ENCODE measurements around the gene TTBK1.

DNA sequence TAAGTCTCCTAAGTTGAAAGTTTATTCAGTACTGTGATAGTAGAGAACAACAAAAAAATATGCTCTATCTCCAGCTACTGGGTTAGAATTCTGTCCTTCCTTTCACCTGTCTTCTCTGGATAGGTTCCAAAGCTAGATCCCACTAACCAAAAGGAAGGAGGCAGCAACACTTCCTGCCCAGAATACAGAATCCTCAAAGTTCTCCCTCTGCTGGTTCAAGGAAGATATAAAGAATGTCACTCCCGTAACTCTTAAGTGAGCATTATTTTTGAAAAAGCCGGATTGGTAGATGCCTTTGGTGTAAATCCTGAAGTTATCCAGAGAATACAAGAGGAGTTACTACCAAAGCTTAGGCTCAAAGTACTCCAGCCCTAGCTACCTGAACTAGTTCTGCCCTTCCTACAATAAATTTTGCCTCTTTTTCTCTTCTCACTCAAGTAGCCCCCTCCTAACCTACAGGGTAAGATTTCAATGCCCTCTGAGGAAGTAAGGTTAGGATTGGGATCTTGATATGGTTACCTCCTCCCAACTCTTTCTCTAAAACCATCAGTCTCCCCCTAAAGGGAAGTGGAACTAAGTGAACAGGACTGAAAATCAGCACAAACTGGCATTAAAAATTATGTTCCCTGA lies 91.3 kb downstream of the TTBK1 start:
- TF ChIP-seq POLR2A (IDR thresholded peaks at IDR 0.05; ENCODE audit: low read depth, low read length) (no peak; the same call in 1 of the 2 replicates), TAF1 (IDR thresholded peaks at IDR 0.05; ENCODE audit: low read depth, low read length) (no peak), POLR2AphosphoS5 (IDR thresholded peaks at IDR 0.05; ENCODE audit: low read depth, low read length) (peak; percentile 42; the same call in 1 of the 2 replicates), SPI1 (IDR thresholded peaks at IDR 0.05; ENCODE audit: low read depth, low read length) (peak; percentile 45), POU2F2 (IDR thresholded peaks at IDR 0.05; ENCODE audit: low read depth, low read length) (no peak), PAX5 (IDR thresholded peaks at IDR 0.05; ENCODE audit: insufficient read depth, low read length, severe bottlenecking) (no peak)
